GM12874 (cell line): ENCODE data around the gene SMIM10L2A.

Experiments
- CTCF ChIP-seq: IDR thresholded peaks from 2 replicates; pipeline ENCODE4 v1.5.1; 2011; ENCODE audit warnings: low read depth, mild to moderate bottlenecking, control low read depth, low read length, moderate library complexity; ENCODE audit not compliant: insufficient read depth

The SMIM10L2A gene

GRCh38 chrX:135438734-135439043 lies 16.9 kb downstream of the SMIM10L2A start:
- no peak for TF ChIP-seq CTCF

GRCh38 chrX:135449637-135450550 lies 28.1 kb downstream of the SMIM10L2A start:
- no peak for TF ChIP-seq CTCF

GRCh38 chrX:135453381-135453780 lies 31.6 kb downstream of the SMIM10L2A start:
- TF ChIP-seq CTCF: no peak

- no peak for TF ChIP-seq CTCF
Observed at GRCh38 chrX:135454816-135455215, 33.1 kb downstream of the SMIM10L2A start.

GRCh38 chrX:135463937-135464336 lies 42.2 kb downstream of the SMIM10L2A start:
- TF ChIP-seq CTCF: peak; percentile 21; the same call in 1 of the 2 replicates

- no peak for TF ChIP-seq CTCF
Observed at GRCh38 chrX:135476378-135476777, 54.6 kb downstream of the SMIM10L2A start.

GRCh38 chrX:135477576-135477975 lies 55.8 kb downstream of the SMIM10L2A start:
- peak; percentile 46 for TF ChIP-seq CTCF
